H9 (cell line): ENCODE measurements around the gene KLF16. TPM values are rescaled to one million over a fixed set of nuclear protein-coding genes. Genes with fewer than 3 reads are reported as not detected.

ENCODE experiments used
- DNase-seq: peaks from one replicate; pipeline ENCODE4 v3.0.0-alpha.2; 2017
- H2AFZ ChIP-seq: one replicate; pipeline ENCODE4 v1.6.1; 2013; ENCODE audit warnings: mild to moderate bottlenecking, low read length, control low read depth, moderate library complexity
- H2AK5ac ChIP-seq: 2 replicates; pipeline ENCODE4 v1.6.1; 2013; ENCODE audit warnings: low read length, control low read depth, mixed read lengths; ENCODE audit not compliant: insufficient read length
- H2BK120ac ChIP-seq: one replicate; pipeline ENCODE4 v1.6.1; 2013; ENCODE audit warnings: low read depth, mild to moderate bottlenecking, low read length, control low read depth, inconsistent platforms; ENCODE audit not compliant: poor library complexity, severe bottlenecking
- H2BK12ac ChIP-seq: 2 replicates; pipeline ENCODE4 v1.6.1; 2013; ENCODE audit warnings: low read length, control low read depth, mixed read lengths, low read depth; ENCODE audit not compliant: insufficient read length
- H2BK15ac ChIP-seq: 2 replicates; pipeline ENCODE4 v1.6.1; 2013; ENCODE audit warnings: low read depth, low read length, control low read depth
- H2BK20ac ChIP-seq: one replicate; pipeline ENCODE4 v1.6.1; 2013; ENCODE audit warnings: low read depth, mild to moderate bottlenecking, low read length, control low read depth, inconsistent platforms; ENCODE audit not compliant: poor library complexity, severe bottlenecking
- H2BK5ac ChIP-seq: 2 replicates; pipeline ENCODE4 v1.6.1; 2013; ENCODE audit warnings: low read length, control low read depth, mixed read lengths; ENCODE audit not compliant: insufficient read length
- H3K14ac ChIP-seq: 2 replicates; pipeline ENCODE4 v1.6.1; 2013; ENCODE audit warnings: low read length, control low read depth; ENCODE audit not compliant: insufficient read depth
- H3K18ac ChIP-seq: 2 replicates; pipeline ENCODE4 v1.6.1; 2013; ENCODE audit warnings: low read depth, mild to moderate bottlenecking, mixed read lengths, low read length, control low read depth; ENCODE audit not compliant: insufficient read length
- H3K23ac ChIP-seq: 2 replicates; pipeline ENCODE4 v1.6.1; 2013; ENCODE audit warnings: low read length, control low read depth, mixed read lengths, low read depth; ENCODE audit not compliant: insufficient read length
- H3K23me2 ChIP-seq: 2 replicates; pipeline ENCODE4 v1.6.1; 2013; ENCODE audit warnings: low read depth, mild to moderate bottlenecking, mixed read lengths, low read length, control low read depth; ENCODE audit not compliant: insufficient read length, poor library complexity, severe bottlenecking
- H3K27ac ChIP-seq: 2 replicates; pipeline ENCODE4 v1.5.1; 2013; ENCODE audit warnings: low read length, control low read depth, mixed read lengths, low read depth; ENCODE audit not compliant: insufficient read length
- H3K27me3 ChIP-seq: 2 replicates; pipeline ENCODE4 v1.6.1; 2013; ENCODE audit warnings: low read length, control low read depth, inconsistent platforms; ENCODE audit not compliant: insufficient read depth
- H3K4ac ChIP-seq: 2 replicates; pipeline ENCODE4 v1.6.1; 2013; ENCODE audit warnings: low read depth, mild to moderate bottlenecking, control low read depth, inconsistent platforms, low read length, moderate library complexity
- H3K4me1 ChIP-seq: 2 replicates; pipeline ENCODE4 v1.6.1; 2013; ENCODE audit warnings: low read length, control low read depth, inconsistent platforms; ENCODE audit not compliant: insufficient read depth
- H3K4me2 ChIP-seq: 2 replicates; pipeline ENCODE4 v1.6.1; 2013; ENCODE audit warnings: low read length, control low read depth, mixed read lengths; ENCODE audit not compliant: insufficient read length, insufficient read depth
- H3K56ac ChIP-seq: 2 replicates; pipeline ENCODE4 v1.6.1; 2013; ENCODE audit warnings: low read depth, mild to moderate bottlenecking, mixed read lengths, low read length, control low read depth; ENCODE audit not compliant: insufficient read length
- H3K79me1 ChIP-seq: 2 replicates; pipeline ENCODE4 v1.6.1; 2013; ENCODE audit warnings: low read depth, mild to moderate bottlenecking, moderate library complexity, low read length, control low read depth, inconsistent platforms; ENCODE audit not compliant: insufficient read depth, poor library complexity, severe bottlenecking
- H3K79me2 ChIP-seq: 2 replicates; pipeline ENCODE4 v1.6.1; 2013; ENCODE audit warnings: low read length, control low read depth, inconsistent platforms; ENCODE audit not compliant: insufficient read depth
- H3K9ac ChIP-seq: 2 replicates; pipeline ENCODE4 v1.6.1; 2013; ENCODE audit warnings: low read length, control low read depth, mixed read lengths; ENCODE audit not compliant: insufficient read length; ENCODE audit errors: extremely low read depth
- H3K9me3 ChIP-seq: one replicate; pipeline ENCODE4 v1.6.1; 2013; ENCODE audit warnings: low read depth, low read length, inconsistent platforms; ENCODE audit not compliant: control insufficient read depth
- H3T11ph ChIP-seq: one replicate; pipeline ENCODE4 v1.6.1; 2013; ENCODE audit warnings: mild to moderate bottlenecking, low read length, control low read depth, inconsistent platforms
- H4K20me1 ChIP-seq: one replicate; pipeline ENCODE4 v1.6.1; 2013; ENCODE audit not compliant: control insufficient read depth, insufficient read length, insufficient read depth
- H4K5ac ChIP-seq: 2 replicates; pipeline ENCODE4 v1.6.1; 2013; ENCODE audit warnings: low read depth, mild to moderate bottlenecking, mixed read lengths, low read length, control low read depth; ENCODE audit not compliant: insufficient read length
- H4K8ac ChIP-seq: replicated peaks from 2 replicates; pipeline ENCODE4 v1.6.1; 2013; ENCODE audit warnings: low read length, control low read depth, mixed read lengths, low read depth; ENCODE audit not compliant: insufficient read length
- H4K91ac ChIP-seq: 2 replicates; pipeline ENCODE4 v1.6.1; 2013; ENCODE audit warnings: low read depth, mild to moderate bottlenecking, moderate library complexity, mixed read lengths, low read length, control low read depth; ENCODE audit not compliant: insufficient read length
- H3K27ac Mint-ChIP-seq, 3 experiments: 2 replicates in 2 of 3; 3 replicates in 1 of 3; pipeline ENCODE4 v1.8.0; 2020 to 2021; ENCODE audit warnings: mixed read lengths in 3 of 3, mild to moderate bottlenecking in 1 of 3, moderate library complexity in 1 of 3
- H3K27me3 Mint-ChIP-seq: 2 replicates; pipeline ENCODE4 v1.8.0; 2021; ENCODE audit warnings: low read depth, mild to moderate bottlenecking, moderate library complexity, mixed read lengths
- H3K36me3 Mint-ChIP-seq, 3 experiments: 2 replicates in 2 of 3; 3 replicates in 1 of 3; pipeline ENCODE4 v1.8.0; 2020 to 2021; ENCODE audit warnings: low read depth in 3 of 3, mixed read lengths in 3 of 3; ENCODE audit not compliant: insufficient read depth in 1 of 3
- H3K4me1 Mint-ChIP-seq, 2 experiments: 2 replicates each; pipeline ENCODE4 v1.8.0; 2020; ENCODE audit warnings: mixed read lengths in 2 of 2
- H3K4me3 Mint-ChIP-seq, 2 experiments: 2 replicates in 1 of 2; 3 replicates in 1 of 2; pipeline ENCODE4 v1.8.0; 2020 to 2021; ENCODE audit warnings: mild to moderate bottlenecking in 2 of 2, mixed read lengths in 2 of 2, moderate library complexity in 1 of 2
- H3K9me3 Mint-ChIP-seq, 2 experiments: 2 replicates in 1 of 2; 3 replicates in 1 of 2; pipeline ENCODE4 v1.8.0; 2020; ENCODE audit warnings: mild to moderate bottlenecking in 2 of 2, mixed read lengths in 2 of 2, moderate library complexity in 1 of 2
- CTCF ChIP-seq: fragments of 200-600 bp; sonication (generic); conservative IDR thresholded peaks from 3 replicates; pipeline ENCODE4 v1.8.0; 2021; ENCODE audit warnings: antibody characterized with exemption, mild to moderate bottlenecking
- WGBS: extraction: QIAGEN DNeasy Blood & Tissue Kit; methylation state at CpG from one replicate; pipeline ENCODE4 v1.1.7; 2013; ENCODE audit warnings: missing lambda C conversion rate, low lambda C conversion rate, mixed read lengths; ENCODE audit not compliant: insufficient read length; ENCODE audit errors: extremely low coverage; 5-methylcytosine and 5-hydroxymethylcytosine counted together
- total RNA-seq: library from RNA; stranded (reverse); gene quantifications from 2 replicates; pipeline ENCODE4 v1.2.1, GENCODE V29; 2021

KLF16 gene
- total RNA-seq, 1 experiment from 2014 or later, result 66.8 TPM

- no peak for TF ChIP-seq CTCF
- Histone ChIP-seq H4K8ac (no peak overlapping the region), H4K91ac (no peak overlapping the region), H4K20me1 (no peaks in the 10 kb centered on the region), H3K4me1 (no peaks in the 10 kb centered on the region; the same call in 1 of the 2 replicates), H2AFZ (no peak overlapping the region), H3K27me3 (no peaks in the 10 kb centered on the region), H3K79me1 (peaks cover under 1% of the 10 kb centered on the region), H3K9me3 (no peaks in the 10 kb centered on the region), H2BK12ac (no peak overlapping the region), H2BK20ac (no peak overlapping the region), H4K5ac (no peak overlapping the region), H3K4me2 (no peak overlapping the region), H3T11ph (no peak overlapping the region), H3K4ac (no peak overlapping the region), H3K23me2 (peaks cover 2% of the 10 kb centered on the region), H3K23ac (no peak overlapping the region), H2AK5ac (no peak overlapping the region), H3K9ac (no peak overlapping the region), H2BK15ac (no peak overlapping the region), H3K27ac (no peak overlapping the region), H3K14ac (no peak overlapping the region), H3K56ac (no peak overlapping the region), H2BK5ac (no peak overlapping the region), H3K79me2 (no peaks in the 10 kb centered on the region; the same call in 1 of the 2 replicates), H3K18ac (no peak overlapping the region), H2BK120ac (no peak overlapping the region)
- WGBS, result no CpG with 5 or more reads among the region's 1 CpG
- Mint-ChIP-seq H3K4me3 (no peak overlapping the region), H3K27ac (0 out of 7 replicates have a peak overlapping the region, but pooled peaks of 1 of the 3 experiments have one; percentile 1), H3K9me3 (no peaks in the 10 kb centered on the region; a peak in 1 of 5 replicates), H3K36me3 (no peaks in the 10 kb centered on the region), H3K27me3 (no peaks in the 10 kb centered on the region), H3K4me1 (peaks cover 10 to 11% of the 10 kb centered on the region in 2 experiments)
- DNase-seq, result no peak
These were observed 26.5 kb upstream of the KLF16 start for GRCh38 chr19:1889907-1890306.
